OCI-LY7 (cell line): ENCODE measurements around the gene PHOX2A.
"Not testable (repeated sequence)": the region's sequence is repeated elsewhere in the genome, so short reads cannot be mapped to it uniquely, and the experiment has no call there.

Source experiments
- EZH2phosphoT487 ChIP-seq: fragments of 200-600 bp; sonication (generic); IDR thresholded peaks from 2 replicates; pipeline ENCODE4 v1.6.1; 2018; ENCODE audit warnings: low read depth, borderline replicate concordance, mild to moderate bottlenecking, mixed run types, antibody characterized with exemption, low read length, moderate library complexity, mixed read lengths
- TF ChIP-seq, protein P1 (sequence below): fragments of 200-600 bp; sonication (generic); conservative IDR thresholded peaks from 2 replicates; pipeline ENCODE4 v1.5.1; 2014; ENCODE audit warnings: mild to moderate bottlenecking, antibody characterized with exemption, low read length, moderate library complexity, mixed read lengths

DNA sequence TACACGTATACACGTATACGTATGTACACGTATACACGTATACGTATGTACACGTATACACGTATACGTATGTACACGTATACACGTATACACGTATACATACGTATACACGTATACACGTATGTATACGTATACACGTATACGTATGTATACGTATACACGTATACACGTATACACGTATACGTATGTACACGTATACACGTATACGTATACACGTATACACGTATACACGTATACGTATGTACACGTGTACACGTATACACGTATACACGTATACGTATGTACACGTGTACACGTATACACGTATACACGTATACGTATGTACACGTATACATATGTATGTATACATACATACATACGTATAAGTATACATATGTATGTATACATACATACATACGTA lies 42.5 kb downstream of the PHOX2A start:
- TF ChIP-seq, protein P1, sequence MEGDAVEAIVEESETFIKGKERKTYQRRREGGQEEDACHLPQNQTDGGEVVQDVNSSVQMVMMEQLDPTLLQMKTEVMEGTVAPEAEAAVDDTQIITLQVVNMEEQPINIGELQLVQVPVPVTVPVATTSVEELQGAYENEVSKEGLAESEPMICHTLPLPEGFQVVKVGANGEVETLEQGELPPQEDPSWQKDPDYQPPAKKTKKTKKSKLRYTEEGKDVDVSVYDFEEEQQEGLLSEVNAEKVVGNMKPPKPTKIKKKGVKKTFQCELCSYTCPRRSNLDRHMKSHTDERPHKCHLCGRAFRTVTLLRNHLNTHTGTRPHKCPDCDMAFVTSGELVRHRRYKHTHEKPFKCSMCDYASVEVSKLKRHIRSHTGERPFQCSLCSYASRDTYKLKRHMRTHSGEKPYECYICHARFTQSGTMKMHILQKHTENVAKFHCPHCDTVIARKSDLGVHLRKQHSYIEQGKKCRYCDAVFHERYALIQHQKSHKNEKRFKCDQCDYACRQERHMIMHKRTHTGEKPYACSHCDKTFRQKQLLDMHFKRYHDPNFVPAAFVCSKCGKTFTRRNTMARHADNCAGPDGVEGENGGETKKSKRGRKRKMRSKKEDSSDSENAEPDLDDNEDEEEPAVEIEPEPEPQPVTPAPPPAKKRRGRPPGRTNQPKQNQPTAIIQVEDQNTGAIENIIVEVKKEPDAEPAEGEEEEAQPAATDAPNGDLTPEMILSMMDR, result not testable (repeated sequence)
- not testable (repeated sequence) for TF ChIP-seq EZH2phosphoT487
